SH-SY5Y (cell line): ENCODE results near the gene SLC5A8.

Source experiments
- GATA2 ChIP-seq: IDR thresholded peaks from 2 replicates; pipeline ENCODE4 v1.6.1; 2011; ENCODE audit warnings: mild to moderate bottlenecking, low read depth, low read length
- GATA3 ChIP-seq: IDR thresholded peaks from 2 replicates; pipeline ENCODE4 v1.6.1; 2011; ENCODE audit warnings: low read depth, mild to moderate bottlenecking, low read length, moderate library complexity

GRCh38 chr12:101256266-101256665 lies 46.2 kb upstream of the SLC5A8 start:
- no peak for TF ChIP-seq GATA2
- no peak for TF ChIP-seq GATA3
